GM21619 (cell line): ENCODE results near the gene CASP14.
"Not testable (repeated sequence)": the region's sequence is repeated elsewhere in the genome, so short reads cannot be mapped to it uniquely, and the experiment has no call there.

Experiments
- ATAC-seq: cut with Tn5 transposase; IDR thresholded peaks from one replicate; pipeline ENCODE4 v1.9.1; 2021; ENCODE audit not compliant: unreplicated experiment

CASP14 gene

GRCh38 chr19:15048885-15049541 is at the start of gene CASP14:
Gene CASP14 (plus strand): TSS chr19:15049480. CDS start chr19:15052252, 2,772 bp downstream.
- no peak for ATAC-seq

GRCh38 chr19:15008308-15008707 is 41.0 kb upstream of the CASP14 start:
- ATAC-seq: no peak

- ATAC-seq: no peak
These were observed 38.6 kb upstream of the CASP14 start for GRCh38 chr19:15010501-15011300.

GRCh38 chr19:15014579-15014978 is 34.7 kb upstream of the CASP14 start:
- no peak for ATAC-seq

- ATAC-seq: no peak
These were observed 33.2 kb upstream of the CASP14 start for GRCh38 chr19:15015946-15016542.

GRCh38 chr19:15018836-15019235 is 30.4 kb upstream of the CASP14 start:
- not testable (repeated sequence) for ATAC-seq

- no peak for ATAC-seq
These were observed 27.8 kb upstream of the CASP14 start for GRCh38 chr19:15021286-15022007.

GRCh38 chr19:15022752-15023151 is 26.5 kb upstream of the CASP14 start:
- no peak for ATAC-seq

GRCh38 chr19:15025217-15025616 is 24.1 kb upstream of the CASP14 start:
- no peak for ATAC-seq

- no peak for ATAC-seq
These were observed 20.8 kb upstream of the CASP14 start for GRCh38 chr19:15028490-15028889.

- ATAC-seq: no peak
These were observed 17.6 kb upstream of the CASP14 start for GRCh38 chr19:15031675-15032074.

- no peak for ATAC-seq
These were observed 13.4 kb upstream of the CASP14 start for GRCh38 chr19:15035795-15036311.

- no peak for ATAC-seq
These were observed 11.7 kb upstream of the CASP14 start for GRCh38 chr19:15037586-15037985.

GRCh38 chr19:15038294-15038693 is 11.0 kb upstream of the CASP14 start:
- no peak for ATAC-seq

- ATAC-seq: no peak
These were observed 7.3 kb upstream of the CASP14 start for GRCh38 chr19:15042003-15042402.

- ATAC-seq: no peak
These were observed 6.5 kb upstream of the CASP14 start for GRCh38 chr19:15042826-15043225.

GRCh38 chr19:15045506-15045905 is 3.8 kb upstream of the CASP14 start:
- no peak for ATAC-seq

GRCh38 chr19:15047680-15048079 is 1.6 kb upstream of the CASP14 start:
- ATAC-seq: no peak

- no peak for ATAC-seq
These were observed 1.2 kb upstream of the CASP14 start for GRCh38 chr19:15048128-15048527.

GRCh38 chr19:15050639-15051038 is 1.4 kb downstream of the CASP14 start:
- no peak for ATAC-seq

GRCh38 chr19:15062036-15062435 is 12.8 kb downstream of the CASP14 start:
- no peak for ATAC-seq
